ENCODE measurements around the gene PWWP2A.

Gene PWWP2A

GRCh38 chr5:160128632-160129031, 9.4 kb upstream of the PWWP2A start:
- Histone ChIP-seq H3K4me3 (ENCODE audit: low read length) (no peak overlapping the region), H3K27me3 (ENCODE audit: insufficient read depth, low read length) (no peaks in the 10 kb centered on the region), H3K27ac (ENCODE audit: low read depth, low read length) (no peak overlapping the region), H3K4me1 (ENCODE audit: insufficient read depth, low read length) (peaks cover 9% of the 10 kb centered on the region), H3K9me3 (ENCODE audit: insufficient read depth, low read depth, low read length) (no peaks in the 10 kb centered on the region), H3K36me3 (ENCODE audit: insufficient read depth, low read length) (no peaks in the 10 kb centered on the region), H3K9ac (ENCODE audit: low read depth, low read length) (no peak overlapping the region)
- WGBS, result 96% methylated on average over 4 of the region's 7 CpGs

GRCh38 chr5:160119905-160120266, 636 bp upstream of the PWWP2A start:
- peaks cover 5% of the 10 kb centered on the region; the same call in 1 of the 2 replicates for H3K4me1 ChIP-seq (ENCODE audit: insufficient read depth, low read length)
- no peak overlapping the region for H3K9ac ChIP-seq (ENCODE audit: low read depth, low read length)
- H3K4me3 ChIP-seq (ENCODE audit: low read length), result peak overlapping the region; percentile 34
- WGBS, result 5% methylated on average over 10 of the region's 12 CpGs
- H3K27me3 ChIP-seq (ENCODE audit: insufficient read depth, low read length), result no peaks in the 10 kb centered on the region
- no peak overlapping the region for H3K27ac ChIP-seq (ENCODE audit: low read depth, low read length)
- no peaks in the 10 kb centered on the region for H3K9me3 ChIP-seq (ENCODE audit: insufficient read depth, low read depth, low read length)
- peaks cover 25% of the 10 kb centered on the region for H3K36me3 ChIP-seq (ENCODE audit: insufficient read depth, low read length)

- H3K27ac ChIP-seq (ENCODE audit: low read depth, low read length), result peak overlapping the region; percentile 89
- H3K27me3 ChIP-seq (ENCODE audit: insufficient read depth, low read length), result no peaks in the 10 kb centered on the region
- H3K4me3 ChIP-seq (ENCODE audit: low read length), result peak overlapping the region; percentile 98
- no peaks in the 10 kb centered on the region for H3K9me3 ChIP-seq (ENCODE audit: insufficient read depth, low read depth, low read length)
- peak overlapping the region; percentile 87 for H3K9ac ChIP-seq (ENCODE audit: low read depth, low read length)
- WGBS, result under 1% methylated on average over 79 of the region's 79 CpGs
- H3K36me3 ChIP-seq (ENCODE audit: insufficient read depth, low read length), result peaks cover 38% of the 10 kb centered on the region
- H3K4me1 ChIP-seq (ENCODE audit: insufficient read depth, low read length), result peaks cover 5% of the 10 kb centered on the region; the same call in 1 of the 2 replicates
Measured at GRCh38 chr5:160118349-160119141, 705 bp downstream of the PWWP2A start.

GRCh38 chr5:160116991-160117390, 2.3 kb downstream of the PWWP2A start:
- 98% methylated on average over 6 of the region's 7 CpGs for WGBS
- Histone ChIP-seq H3K4me3 (ENCODE audit: low read length) (no peak overlapping the region), H3K27me3 (ENCODE audit: insufficient read depth, low read length) (no peaks in the 10 kb centered on the region), H3K4me1 (ENCODE audit: insufficient read depth, low read length) (peaks cover 5% of the 10 kb centered on the region; the same call in 1 of the 2 replicates), H3K9ac (ENCODE audit: low read depth, low read length) (no peak overlapping the region), H3K9me3 (ENCODE audit: insufficient read depth, low read depth, low read length) (no peaks in the 10 kb centered on the region), H3K27ac (ENCODE audit: low read depth, low read length) (no peak overlapping the region), H3K36me3 (ENCODE audit: insufficient read depth, low read length) (peaks cover 54% of the 10 kb centered on the region)

- H3K27me3 ChIP-seq (ENCODE audit: insufficient read depth, low read length), result no peaks in the 10 kb centered on the region
- 98% methylated on average over 2 of the region's 2 CpGs for WGBS
- H3K4me3 ChIP-seq (ENCODE audit: low read length), result no peak overlapping the region
- H3K4me1 ChIP-seq (ENCODE audit: insufficient read depth, low read length), result no peaks in the 10 kb centered on the region
- H3K9ac ChIP-seq (ENCODE audit: low read depth, low read length), result no peak overlapping the region
- H3K36me3 ChIP-seq (ENCODE audit: insufficient read depth, low read length), result peaks cover 77% of the 10 kb centered on the region
- no peak overlapping the region for H3K27ac ChIP-seq (ENCODE audit: low read depth, low read length)
- H3K9me3 ChIP-seq (ENCODE audit: insufficient read depth, low read depth, low read length), result no peaks in the 10 kb centered on the region
Measured at GRCh38 chr5:160108124-160108523, 11.1 kb downstream of the PWWP2A start.

- Histone ChIP-seq H3K9me3 (ENCODE audit: insufficient read depth, low read depth, low read length) (no peaks in the 10 kb centered on the region), H3K27ac (ENCODE audit: low read depth, low read length) (no peak overlapping the region), H3K36me3 (ENCODE audit: insufficient read depth, low read length) (peaks cover 66% of the 10 kb centered on the region), H3K9ac (ENCODE audit: low read depth, low read length) (no peak overlapping the region), H3K4me3 (ENCODE audit: low read length) (no peak overlapping the region), H3K4me1 (ENCODE audit: insufficient read depth, low read length) (no peaks in the 10 kb centered on the region), H3K27me3 (ENCODE audit: insufficient read depth, low read length) (no peaks in the 10 kb centered on the region)
- 93% methylated on average over 3 of the region's 4 CpGs for WGBS
Measured at GRCh38 chr5:160105686-160106360, 13.4 kb downstream of the PWWP2A start.

GRCh38 chr5:160097991-160098390, 21.3 kb downstream of the PWWP2A start:
- WGBS, result 91% methylated on average over 3 of the region's 4 CpGs
- Histone ChIP-seq H3K9me3 (ENCODE audit: insufficient read depth, low read depth, low read length) (no peaks in the 10 kb centered on the region), H3K9ac (ENCODE audit: low read depth, low read length) (no peak overlapping the region), H3K4me3 (ENCODE audit: low read length) (no peak overlapping the region), H3K27ac (ENCODE audit: low read depth, low read length) (no peak overlapping the region), H3K4me1 (ENCODE audit: insufficient read depth, low read length) (no peaks in the 10 kb centered on the region), H3K36me3 (ENCODE audit: insufficient read depth, low read length) (peaks cover 56% of the 10 kb centered on the region), H3K27me3 (ENCODE audit: insufficient read depth, low read length) (no peaks in the 10 kb centered on the region)

GRCh38 chr5:160096178-160096577, 23.1 kb downstream of the PWWP2A start:
- WGBS, result 97% methylated on average over 2 of the region's 2 CpGs
- Histone ChIP-seq H3K9me3 (ENCODE audit: insufficient read depth, low read depth, low read length) (no peaks in the 10 kb centered on the region), H3K4me3 (ENCODE audit: low read length) (no peak overlapping the region), H3K27me3 (ENCODE audit: insufficient read depth, low read length) (no peaks in the 10 kb centered on the region), H3K27ac (ENCODE audit: low read depth, low read length) (no peak overlapping the region), H3K9ac (ENCODE audit: low read depth, low read length) (no peak overlapping the region), H3K36me3 (ENCODE audit: insufficient read depth, low read length) (peaks cover 66% of the 10 kb centered on the region), H3K4me1 (ENCODE audit: insufficient read depth, low read length) (no peaks in the 10 kb centered on the region)

GRCh38 chr5:160092960-160093707, 26.1 kb downstream of the PWWP2A start:
- Histone ChIP-seq H3K9ac (ENCODE audit: low read depth, low read length) (no peak overlapping the region), H3K27ac (ENCODE audit: low read depth, low read length) (no peak overlapping the region), H3K27me3 (ENCODE audit: insufficient read depth, low read length) (no peaks in the 10 kb centered on the region), H3K4me1 (ENCODE audit: insufficient read depth, low read length) (no peaks in the 10 kb centered on the region), H3K36me3 (ENCODE audit: insufficient read depth, low read length) (peaks cover 54% of the 10 kb centered on the region), H3K4me3 (ENCODE audit: low read length) (no peak overlapping the region), H3K9me3 (ENCODE audit: insufficient read depth, low read depth, low read length) (no peaks in the 10 kb centered on the region)
- 97% methylated on average over 11 of the region's 11 CpGs for WGBS

- no peaks in the 10 kb centered on the region for H3K9me3 ChIP-seq (ENCODE audit: insufficient read depth, low read depth, low read length)
- peaks cover 4% of the 10 kb centered on the region; the same call in 1 of the 2 replicates for H3K4me1 ChIP-seq (ENCODE audit: insufficient read depth, low read length)
- H3K4me3 ChIP-seq (ENCODE audit: low read length), result no peak overlapping the region
- H3K27me3 ChIP-seq (ENCODE audit: insufficient read depth, low read length), result no peaks in the 10 kb centered on the region
- H3K9ac ChIP-seq (ENCODE audit: low read depth, low read length), result no peak overlapping the region
- H3K36me3 ChIP-seq (ENCODE audit: insufficient read depth, low read length), result peaks cover 50% of the 10 kb centered on the region
- H3K27ac ChIP-seq (ENCODE audit: low read depth, low read length), result peak overlapping the region; percentile 19; the same call in 1 of the 2 replicates
- WGBS, result 95% methylated on average over 7 of the region's 7 CpGs
Measured at GRCh38 chr5:160092514-160092913, 26.7 kb downstream of the PWWP2A start.

GRCh38 chr5:160090059-160090458, 29.2 kb downstream of the PWWP2A start:
- peaks cover 7% of the 10 kb centered on the region; the same call in 1 of the 2 replicates for H3K4me1 ChIP-seq (ENCODE audit: insufficient read depth, low read length)
- H3K9me3 ChIP-seq (ENCODE audit: insufficient read depth, low read depth, low read length), result no peaks in the 10 kb centered on the region
- WGBS, result 79% methylated on average over 1 of the region's 1 CpG
- H3K4me3 ChIP-seq (ENCODE audit: low read length), result no peak overlapping the region
- H3K27ac ChIP-seq (ENCODE audit: low read depth, low read length), result no peak overlapping the region
- H3K27me3 ChIP-seq (ENCODE audit: insufficient read depth, low read length), result no peaks in the 10 kb centered on the region
- peaks cover 39% of the 10 kb centered on the region for H3K36me3 ChIP-seq (ENCODE audit: insufficient read depth, low read length)
- no peak overlapping the region for H3K9ac ChIP-seq (ENCODE audit: low read depth, low read length)

Measured in HUES64 (cell line).